ENCODE measurements around the gene NGB.
"Not testable (repeated sequence)": the region's sequence is repeated elsewhere in the genome, so short reads cannot be mapped to it uniquely, and the experiment has no call there.

NGB gene

DNA sequence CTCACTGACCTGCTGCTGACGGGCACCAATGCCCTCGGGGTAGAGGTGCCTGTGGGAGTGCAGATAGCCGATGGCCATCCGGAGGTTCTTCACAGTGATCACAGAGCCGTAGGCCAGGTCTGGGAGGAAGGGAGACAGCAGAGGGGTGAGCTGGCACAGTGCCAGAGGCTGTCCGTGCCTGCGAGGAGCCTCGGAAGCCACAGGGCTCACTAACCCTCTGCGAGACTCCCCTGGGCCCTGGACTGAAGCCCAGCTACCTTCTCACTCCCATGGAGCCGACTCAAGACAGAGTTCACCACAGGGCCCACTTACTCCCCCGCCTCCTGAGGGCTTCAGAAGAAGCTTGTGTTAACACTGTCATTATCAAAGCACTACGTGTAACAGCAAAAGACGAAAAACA lies 25.1 kb upstream of the NGB start:
- no peak for DNase-seq (ENCODE audit: low read depth)

DNA sequence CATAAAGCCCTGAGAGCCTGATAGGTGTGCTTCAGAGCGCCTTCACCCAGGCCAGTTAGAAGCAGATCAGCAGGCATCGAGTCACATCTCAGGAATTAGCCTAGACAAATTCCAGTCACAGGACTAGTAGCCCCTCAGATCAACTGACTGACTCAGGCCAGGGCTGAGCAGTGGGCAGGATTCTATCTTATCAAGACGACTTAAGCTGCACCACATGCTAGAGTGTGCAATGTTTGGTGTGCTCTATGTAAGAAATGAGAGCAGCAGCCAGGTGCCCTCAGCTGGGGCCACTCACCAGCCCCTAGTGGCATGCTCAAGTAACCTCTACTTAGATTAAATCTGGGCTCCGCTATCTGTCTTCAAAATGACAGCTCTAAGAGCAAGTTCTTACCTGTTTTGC lies 19.7 kb upstream of the NGB start:
- DNase-seq (ENCODE audit: low read depth): no peak

GRCh38 chr14:77286576-77286975 lies 15.6 kb upstream of the NGB start:
- DNase-seq (ENCODE audit: low read depth): no peak

GRCh38 chr14:77284466-77284865 lies 13.5 kb upstream of the NGB start:
- no peak for DNase-seq (ENCODE audit: low read depth)

DNA sequence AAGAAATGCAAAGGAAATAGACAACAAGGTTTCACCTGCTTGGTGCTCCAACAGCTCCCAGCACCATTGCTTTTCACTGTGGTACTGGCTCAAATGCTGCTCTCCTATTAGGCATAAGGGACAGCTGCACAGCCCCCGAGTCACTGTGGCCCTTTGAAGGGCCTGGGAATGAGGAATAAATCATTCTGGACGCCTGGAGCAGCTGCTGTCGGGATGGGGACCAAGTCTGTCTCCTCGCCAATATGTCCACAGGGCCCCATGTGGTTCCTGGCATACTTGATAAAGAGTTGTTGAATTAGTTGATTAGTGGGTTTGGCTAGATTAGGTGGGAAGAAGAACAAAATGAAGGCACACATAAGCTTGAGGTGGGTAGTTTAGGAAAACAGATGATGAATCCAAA lies 13.1 kb upstream of the NGB start:
- DNase-seq (ENCODE audit: low read depth): no peak

- DNase-seq (ENCODE audit: low read depth): no peak
Measured at GRCh38 chr14:77281852-77282410, 10.9 kb upstream of the NGB start.

DNA sequence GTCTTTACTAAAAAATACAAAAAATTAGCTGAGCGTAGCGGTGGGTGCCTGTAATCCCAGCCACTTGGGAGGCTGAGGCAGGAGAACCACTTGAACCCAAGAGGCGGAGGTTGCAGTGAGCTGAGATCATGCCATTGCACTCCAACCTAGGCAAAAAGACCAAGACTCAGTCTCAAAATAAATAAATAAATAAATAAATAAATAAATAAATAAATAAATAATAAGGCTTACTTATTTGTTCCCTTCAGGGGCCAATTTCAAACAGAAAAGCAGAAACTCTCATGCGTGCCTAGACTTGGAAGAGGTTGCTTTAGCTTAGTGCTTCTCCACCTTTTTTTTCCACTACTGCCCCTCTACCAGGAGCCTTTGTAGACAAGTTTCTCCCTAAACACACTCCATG lies 9.9 kb upstream of the NGB start:
- not testable (repeated sequence) for DNase-seq (ENCODE audit: low read depth)

DNA sequence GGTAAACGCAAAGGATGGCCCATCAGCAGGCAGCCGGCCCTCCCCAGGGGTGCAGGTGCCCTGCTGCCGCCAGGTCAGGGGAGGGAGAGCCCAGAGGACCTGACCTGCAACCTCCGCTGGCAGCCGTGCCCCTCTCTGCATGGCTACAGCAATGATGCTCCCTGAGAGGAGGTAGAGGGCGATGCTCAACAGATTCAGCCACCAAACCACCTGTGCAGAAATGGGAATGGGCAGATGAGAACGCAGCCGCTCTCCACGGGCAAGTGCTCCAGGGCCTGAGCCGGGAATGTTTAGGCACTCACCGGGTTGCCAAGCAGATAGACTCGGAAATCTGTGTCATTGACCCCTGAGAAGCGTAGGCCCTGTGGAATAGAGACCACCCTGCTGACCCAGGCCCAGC lies 8.7 kb upstream of the NGB start:
- no peak for DNase-seq (ENCODE audit: low read depth)

GRCh38 chr14:77278461-77279230 lies 7.6 kb upstream of the NGB start:
- no peak for DNase-seq (ENCODE audit: low read depth)

DNA sequence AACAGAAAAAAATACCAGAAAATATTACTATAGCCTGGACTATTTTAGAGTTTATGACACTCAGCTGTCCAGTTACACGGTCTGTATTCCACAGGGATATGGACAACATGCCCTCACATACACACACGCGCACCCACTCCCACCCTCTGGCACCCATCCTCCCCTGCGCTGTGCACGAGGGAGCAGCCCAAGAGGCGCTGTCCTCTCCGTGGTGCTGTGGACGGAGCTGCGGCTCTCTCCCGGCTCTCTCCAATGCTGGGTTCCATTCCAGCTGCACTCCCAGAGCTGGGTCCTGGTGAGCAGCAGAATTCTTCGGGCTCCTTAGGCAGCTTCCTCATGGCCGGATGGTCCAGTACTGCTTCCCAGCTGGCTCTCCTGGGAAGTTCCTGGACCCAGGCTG lies 6.0 kb upstream of the NGB start:
- DNase-seq (ENCODE audit: low read depth): no peak

DNA sequence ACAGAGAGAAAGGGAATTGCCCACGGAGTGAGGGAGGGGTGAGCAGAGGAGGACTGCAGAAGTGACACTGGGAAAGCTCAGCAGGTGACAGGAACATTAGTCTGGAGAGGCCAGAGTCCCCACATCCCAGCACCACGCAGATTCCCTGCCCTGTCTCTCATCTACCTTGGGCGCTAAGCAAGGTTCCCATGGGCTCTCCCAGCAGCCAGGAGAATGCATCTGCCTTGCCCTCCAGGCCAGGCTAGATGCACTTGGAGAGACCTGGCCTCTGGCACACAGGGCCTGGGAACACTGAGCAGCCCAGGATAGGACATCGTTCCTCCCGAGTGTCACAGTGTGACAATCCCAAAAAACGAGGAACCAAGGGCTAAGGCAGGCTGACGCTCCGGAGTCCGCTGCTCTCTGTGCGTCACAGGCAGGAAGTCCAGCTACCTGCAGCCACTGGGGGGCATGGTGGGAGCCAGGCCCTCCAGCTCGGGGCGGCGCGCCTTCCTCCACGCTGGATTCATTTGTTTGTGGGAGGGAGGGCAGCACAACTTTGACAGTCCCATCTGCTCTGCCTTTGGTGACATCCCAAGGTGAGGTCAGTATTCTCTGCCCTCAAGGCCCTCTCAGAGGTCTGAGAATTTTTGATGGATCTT lies 5.4 kb upstream of the NGB start:
- no peak for DNase-seq (ENCODE audit: low read depth)

GRCh38 chr14:77275601-77276017 lies 4.6 kb upstream of the NGB start:
- no peak for DNase-seq (ENCODE audit: low read depth)

DNA sequence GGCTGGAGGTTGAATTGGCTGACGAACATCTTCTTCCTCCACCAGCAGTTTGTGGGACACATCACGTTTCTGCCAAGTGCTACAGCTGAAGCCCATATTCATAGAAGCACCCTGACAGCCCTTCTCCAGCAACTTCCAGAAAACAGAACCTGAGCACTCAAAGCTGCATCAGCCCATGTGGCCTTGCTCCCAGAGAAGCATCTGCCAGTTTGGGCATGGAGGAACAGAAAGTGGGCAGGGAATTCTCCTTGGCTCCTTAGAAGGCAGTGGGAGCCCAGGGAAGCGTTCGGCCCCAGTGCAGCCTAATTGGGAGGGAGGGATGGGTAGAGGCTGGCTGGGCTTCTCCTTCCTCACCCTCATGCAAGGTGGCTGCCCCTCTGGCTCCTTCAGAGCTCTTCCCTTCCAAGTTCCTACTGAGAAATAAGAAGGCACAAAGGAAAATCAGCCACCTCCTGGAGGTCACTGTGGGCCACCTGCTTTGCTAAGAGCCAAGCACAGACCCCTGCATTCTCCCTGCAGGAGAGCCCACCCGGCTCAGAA lies 4.1 kb upstream of the NGB start:
- DNase-seq (ENCODE audit: low read depth): no peak

- DNase-seq (ENCODE audit: low read depth): no peak
Measured at GRCh38 chr14:77273796-77274195, 2.8 kb upstream of the NGB start.

GRCh38 chr14:77272261-77272660 lies 1.3 kb upstream of the NGB start:
- DNase-seq (ENCODE audit: low read depth): no peak

DNA sequence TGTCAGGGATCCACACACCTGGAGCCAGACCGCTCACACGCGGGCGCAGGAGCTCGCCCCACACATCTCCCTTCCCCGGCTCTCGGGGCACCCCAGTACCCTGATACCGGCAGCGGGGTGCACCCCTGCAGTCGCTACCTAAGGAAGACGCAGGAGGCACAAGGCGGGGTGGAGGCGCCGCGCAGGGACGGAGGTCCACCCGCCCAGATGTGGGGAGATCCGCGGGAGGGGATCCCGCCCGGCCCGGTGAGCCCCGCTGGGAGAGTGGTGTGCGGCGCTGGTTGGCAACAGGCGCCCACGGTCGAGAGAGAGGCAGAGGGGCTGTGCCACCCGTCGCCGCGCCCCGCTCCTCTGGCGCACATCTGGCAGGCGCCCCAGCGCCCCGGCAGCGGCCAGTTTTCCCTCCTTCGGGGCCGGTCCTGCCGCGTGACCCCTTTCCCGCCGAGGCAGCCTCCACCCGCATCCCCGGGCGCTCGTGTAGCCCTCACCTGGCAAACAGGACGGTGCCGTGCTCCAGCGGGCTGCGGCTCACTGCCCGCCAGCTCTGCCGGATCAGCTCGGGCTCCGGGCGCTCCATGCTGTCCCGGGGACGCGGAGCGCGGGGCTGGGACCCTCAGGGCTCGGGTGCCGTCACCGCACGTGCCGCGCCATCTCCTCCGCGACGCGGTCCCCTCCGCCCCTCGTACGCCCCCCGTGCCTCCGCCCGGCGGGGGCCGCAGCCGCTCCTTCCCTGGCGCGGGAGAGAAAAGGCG lies 469 bp downstream of the NGB start:
- no peak for DNase-seq (ENCODE audit: low read depth)

DNA sequence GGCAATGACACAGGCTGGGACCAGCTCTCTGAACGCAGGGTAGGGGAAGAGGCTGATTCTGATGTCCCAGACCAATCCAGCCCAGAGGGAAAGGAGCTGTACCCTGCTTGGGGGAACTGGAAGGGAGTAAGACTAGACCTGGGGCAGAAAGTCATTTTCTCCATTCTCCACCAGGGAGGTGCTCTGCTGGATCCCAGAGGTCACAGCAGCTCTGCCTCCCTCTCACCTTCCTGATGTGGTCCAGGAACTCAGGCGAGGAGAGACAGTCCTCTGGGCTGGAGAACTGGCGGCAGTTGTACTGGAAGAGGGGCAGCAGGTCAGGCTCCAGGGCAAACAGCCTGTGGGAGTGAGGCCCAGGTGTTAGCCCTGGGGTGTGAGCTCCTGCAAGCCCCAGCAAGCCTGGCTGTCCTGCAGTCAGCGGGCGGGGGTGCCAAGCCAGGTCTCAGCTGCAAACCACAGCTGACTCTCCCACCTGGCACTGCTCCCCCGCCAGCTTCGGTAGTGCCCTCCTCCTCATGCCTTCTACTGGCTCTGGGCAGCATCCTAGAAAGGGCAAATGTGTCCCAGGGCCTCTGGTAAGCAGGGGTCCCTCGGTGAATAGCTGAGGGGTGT lies 1.9 kb downstream of the NGB start:
- no peak for DNase-seq (ENCODE audit: low read depth)

GRCh38 chr14:77267937-77268699 lies 2.9 kb downstream of the NGB start:
- no peak for DNase-seq (ENCODE audit: low read depth)

DNA sequence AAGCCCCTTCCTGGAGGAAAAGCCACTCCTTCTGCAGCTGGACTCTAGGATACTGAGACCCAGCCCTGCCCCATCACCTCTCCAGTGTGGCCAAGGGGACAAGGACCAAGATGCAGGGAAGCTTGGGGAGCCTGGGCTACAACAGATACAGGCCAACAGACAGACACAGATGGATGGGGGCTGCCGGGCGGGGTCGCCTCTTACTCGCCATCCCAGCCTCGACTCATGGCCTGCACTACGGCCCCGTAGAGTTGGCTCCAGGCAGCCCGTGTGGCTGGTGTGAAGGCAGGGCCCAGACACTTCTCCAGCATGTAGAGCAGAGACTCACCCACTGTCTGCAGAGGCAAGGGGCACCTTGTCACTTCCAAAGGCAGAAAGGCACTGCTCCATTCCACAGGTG lies 4.7 kb downstream of the NGB start:
- DNase-seq (ENCODE audit: low read depth): no peak

DNA sequence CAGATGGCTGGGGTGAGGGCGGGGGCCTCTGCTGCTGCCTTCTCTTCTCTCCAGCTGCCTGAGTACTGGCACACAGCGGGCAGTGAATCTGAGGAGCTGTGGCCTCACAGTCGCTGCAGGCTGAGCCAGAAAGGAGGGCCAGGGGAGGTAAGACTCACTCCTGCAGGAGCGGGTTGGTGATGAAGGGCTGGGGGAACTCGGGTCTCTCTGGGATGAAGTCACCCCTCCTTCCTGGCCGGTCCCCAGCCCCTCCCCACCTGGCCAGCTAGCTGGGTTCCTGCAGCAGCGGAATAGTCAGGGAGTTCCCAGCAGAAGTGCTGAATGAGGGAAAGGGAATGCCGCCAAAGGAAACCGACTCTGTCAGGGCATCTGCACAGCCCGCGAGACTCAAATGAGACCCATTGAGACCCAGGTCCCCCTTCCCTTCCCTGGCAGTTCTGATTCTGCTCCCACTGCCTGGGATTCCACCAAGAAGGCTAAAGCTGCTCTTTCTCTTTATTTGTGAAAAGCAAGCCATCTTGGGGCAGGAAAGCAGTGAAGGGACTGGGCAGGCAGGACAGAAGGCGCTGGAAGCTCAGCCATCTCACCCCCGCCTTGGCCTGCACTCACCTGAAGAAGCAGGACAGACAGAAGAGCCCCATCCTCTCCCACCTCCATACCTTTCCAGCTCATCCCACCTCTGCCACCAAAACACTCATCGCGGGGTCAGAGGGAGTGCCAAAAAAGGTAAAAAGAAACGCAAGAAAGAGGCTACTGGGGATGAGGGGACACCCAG lies 5.3 kb downstream of the NGB start:
- no peak for DNase-seq (ENCODE audit: low read depth)

DNA sequence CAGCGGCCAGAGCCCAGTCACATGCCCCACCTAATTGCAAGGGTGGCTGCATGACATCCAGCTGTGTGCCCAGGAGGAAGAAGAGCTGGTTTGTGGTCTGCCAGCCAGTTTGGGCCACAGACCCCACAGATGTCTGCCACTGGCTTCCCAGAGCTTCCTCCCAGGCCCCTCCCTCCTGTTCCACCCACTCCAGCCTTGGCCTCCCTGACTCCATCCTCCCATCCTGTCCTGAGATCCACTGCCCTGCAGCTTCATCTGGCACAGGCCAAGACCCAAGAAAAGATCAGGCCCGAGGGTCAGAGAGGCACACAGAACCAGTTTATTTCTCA lies 5.9 kb downstream of the NGB start:
- DNase-seq (ENCODE audit: low read depth): no peak
